Natural killer cell treated with Interleukin-12 subunit alpha and Interleukin-12 subunit beta and Interleukin-15 and Interleukin-18, amount 100 ng/mL, for 72 hours (primary cell): ENCODE data around the gene CDC45. TPM values are rescaled to one million over a fixed set of nuclear protein-coding genes. Genes with fewer than 3 reads are reported as not detected.

Source experiments
- total RNA-seq, 2 donors: library from RNA; stranded (reverse); gene quantifications; one replicate each; pipeline ENCODE4 v1.2.3, GENCODE V29; 2022

Gene CDC45
- total RNA-seq, 2 donors from 2014 or later: 57.8 to 137 TPM

Other genes with a start within 250 kb of the CDC45 start
- 1 to 10 TPM in 1 of 2 donors, under 1 TPM in 1; 0.50 to 1.5 TPM for gene CLTCL1, start 188.2 kb upstream of the CDC45 start, total RNA-seq
- 10 to 100 TPM; 40.5 to 62.7 TPM for gene HIRA, start 48.2 kb upstream of the CDC45 start, total RNA-seq
- gene MRPL40, start 47.4 kb upstream of the CDC45 start, total RNA-seq: 10 to 100 TPM; 14.3 to 21.3 TPM
- 10 to 100 TPM; 27.6 to 36.8 TPM for gene C22orf39, start 32.2 kb upstream of the CDC45 start, total RNA-seq
- 100 to 1,000 TPM; 104 to 109 TPM for gene UFD1, start 727 bp upstream of the CDC45 start, total RNA-seq
- gene CLDN5, start 44.5 kb downstream of the CDC45 start, total RNA-seq: not detected
- not detected for gene SEPTIN5, start 234.6 kb downstream of the CDC45 start, total RNA-seq
- gene GP1BB, start 243.6 kb downstream of the CDC45 start, total RNA-seq: not detected